ENCODE measurements around the gene SPOUT1.

Gene SPOUT1

GRCh38 chr9:128810873-128811272, 18.7 kb downstream of the SPOUT1 start:
- no peak overlapping the region for H2AFZ ChIP-seq (ENCODE audit: low read length)
- no peaks in the 10 kb centered on the region for H3K36me3 ChIP-seq (replicated peaks; ENCODE audit: insufficient read depth, low read length)
- H3K4me3 ChIP-seq (ENCODE audit: low read length) = no peak overlapping the region
- no peaks in the 10 kb centered on the region for H4K20me1 ChIP-seq (ENCODE audit: insufficient read depth, low read length)
- no peaks in the 10 kb centered on the region for H3K79me2 ChIP-seq (ENCODE audit: low read length)
- no peaks in the 10 kb centered on the region for H3K9me3 ChIP-seq (replicated peaks; ENCODE audit: insufficient read depth, low read length)
- no peak for DNase-seq
- H3F3A ChIP-seq (ENCODE audit: insufficient read depth, low read length) = no peaks in the 10 kb centered on the region
- no peak overlapping the region for H3K27ac ChIP-seq (ENCODE audit: low read length)
- H3K9ac ChIP-seq (ENCODE audit: low read length) = no peak overlapping the region
- H3K9me2 ChIP-seq (replicated peaks; ENCODE audit: insufficient read depth, low read length) = no peaks in the 10 kb centered on the region
- no peak for TF ChIP-seq CTCF (IDR thresholded peaks at IDR 0.05; ENCODE audit: low read length)
- no peak for TF ChIP-seq EZH2 (optimal IDR thresholded peaks at IDR 0.05; ENCODE audit: low read depth, low read length)
- TF ChIP-seq EZH2phosphoT487 (IDR thresholded peaks at IDR 0.05; ENCODE audit: low read length) = no peak
- H3K4me2 ChIP-seq (ENCODE audit: low read depth, low read length) = no peak overlapping the region
- no peaks in the 10 kb centered on the region for H3K27me3 ChIP-seq (replicated peaks; ENCODE audit: insufficient read depth, low read length)
- H3K4me1 ChIP-seq (ENCODE audit: low read length) = no peaks in the 10 kb centered on the region

- H3K4me1 ChIP-seq (ENCODE audit: low read length) = no peaks in the 10 kb centered on the region
- H3K4me2 ChIP-seq (ENCODE audit: low read depth, low read length) = no peak overlapping the region
- H3F3A ChIP-seq (ENCODE audit: insufficient read depth, low read length) = no peaks in the 10 kb centered on the region
- no peaks in the 10 kb centered on the region for H4K20me1 ChIP-seq (ENCODE audit: insufficient read depth, low read length)
- no peaks in the 10 kb centered on the region for H3K9me2 ChIP-seq (replicated peaks; ENCODE audit: insufficient read depth, low read length)
- H3K79me2 ChIP-seq (ENCODE audit: low read length) = no peaks in the 10 kb centered on the region
- H3K4me3 ChIP-seq (ENCODE audit: low read length) = no peak overlapping the region
- H3K9me3 ChIP-seq (replicated peaks; ENCODE audit: insufficient read depth, low read length) = no peaks in the 10 kb centered on the region
- H2AFZ ChIP-seq (ENCODE audit: low read length) = no peak overlapping the region
- H3K27me3 ChIP-seq (replicated peaks; ENCODE audit: insufficient read depth, low read length) = no peaks in the 10 kb centered on the region
- no peak for DNase-seq
- H3K27ac ChIP-seq (ENCODE audit: low read length) = no peak overlapping the region
- H3K36me3 ChIP-seq (replicated peaks; ENCODE audit: insufficient read depth, low read length) = no peaks in the 10 kb centered on the region
- TF ChIP-seq CTCF (IDR thresholded peaks at IDR 0.05; ENCODE audit: low read length) (no peak), EZH2phosphoT487 (IDR thresholded peaks at IDR 0.05; ENCODE audit: low read length) (no peak), EZH2 (optimal IDR thresholded peaks at IDR 0.05; ENCODE audit: low read depth, low read length) (no peak)
- no peak overlapping the region for H3K9ac ChIP-seq (ENCODE audit: low read length)
Measured at GRCh38 chr9:128809831-128810230, 19.8 kb downstream of the SPOUT1 start.

GRCh38 chr9:128809036-128809599, 20.5 kb downstream of the SPOUT1 start:
- no peaks in the 10 kb centered on the region for H3K36me3 ChIP-seq (replicated peaks; ENCODE audit: insufficient read depth, low read length)
- TF ChIP-seq EZH2 (optimal IDR thresholded peaks at IDR 0.05; ENCODE audit: low read depth, low read length) (no peak), CTCF (IDR thresholded peaks at IDR 0.05; ENCODE audit: low read length) (no peak), EZH2phosphoT487 (IDR thresholded peaks at IDR 0.05; ENCODE audit: low read length) (no peak)
- no peaks in the 10 kb centered on the region for H3K79me2 ChIP-seq (ENCODE audit: low read length)
- no peaks in the 10 kb centered on the region for H3K4me1 ChIP-seq (ENCODE audit: low read length)
- H2AFZ ChIP-seq (ENCODE audit: low read length) = no peak overlapping the region
- H3K4me2 ChIP-seq (ENCODE audit: low read depth, low read length) = no peak overlapping the region
- H3K9me2 ChIP-seq (replicated peaks; ENCODE audit: insufficient read depth, low read length) = no peaks in the 10 kb centered on the region
- H4K20me1 ChIP-seq (ENCODE audit: insufficient read depth, low read length) = no peaks in the 10 kb centered on the region
- H3K27ac ChIP-seq (ENCODE audit: low read length) = no peak overlapping the region
- no peaks in the 10 kb centered on the region for H3K27me3 ChIP-seq (replicated peaks; ENCODE audit: insufficient read depth, low read length)
- DNase-seq = no peak
- no peak overlapping the region for H3K4me3 ChIP-seq (ENCODE audit: low read length)
- H3K9me3 ChIP-seq (replicated peaks; ENCODE audit: insufficient read depth, low read length) = no peaks in the 10 kb centered on the region
- no peak overlapping the region for H3K9ac ChIP-seq (ENCODE audit: low read length)
- no peaks in the 10 kb centered on the region for H3F3A ChIP-seq (ENCODE audit: insufficient read depth, low read length)

Data from MM.1S (cell line).